A172 (cell line): Measurements from ENCODE around the gene SEM1. TPM values are rescaled to one million over a fixed set of nuclear protein-coding genes. Genes with fewer than 3 reads are reported as not detected.
"Not testable (repeated sequence)": the region's sequence is repeated elsewhere in the genome, so short reads cannot be mapped to it uniquely, and the experiment has no call there.

ENCODE experiments used
- DNase-seq: peaks from one replicate; pipeline ENCODE4 v3.0.0-alpha.2; 2015; ENCODE audit warnings: low spot score
- total RNA-seq: library from RNA; depleted of rRNA; stranded (reverse); fragments of >200 nt; shearing (Covaris generic); gene quantifications from 2 replicates; pipeline ENCODE4 v1.2.3, GENCODE V29; 2014

The SEM1 gene
- total RNA-seq, 1 experiment from 2014 or later, result 50.0 TPM

DNA sequence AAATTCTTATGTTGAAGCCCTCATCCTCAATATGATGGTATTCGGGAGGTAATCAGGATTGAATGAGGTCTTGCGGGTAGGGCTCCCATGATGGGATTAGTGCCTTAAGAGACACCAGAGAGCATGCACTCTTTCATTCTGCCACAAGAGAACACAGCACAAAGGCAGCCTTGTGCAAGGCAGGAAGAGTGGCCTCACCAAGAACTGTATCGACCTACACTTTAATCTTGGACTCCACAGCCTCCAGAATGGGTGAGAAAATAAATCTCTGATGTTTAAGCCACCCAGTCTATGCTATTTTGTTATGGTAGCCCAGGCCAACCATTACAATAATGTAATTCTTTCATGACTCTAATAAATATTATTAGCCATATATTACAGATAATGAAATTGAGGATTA is 8.4 kb downstream of the SEM1 start:
- DNase-seq, result no peak

DNA sequence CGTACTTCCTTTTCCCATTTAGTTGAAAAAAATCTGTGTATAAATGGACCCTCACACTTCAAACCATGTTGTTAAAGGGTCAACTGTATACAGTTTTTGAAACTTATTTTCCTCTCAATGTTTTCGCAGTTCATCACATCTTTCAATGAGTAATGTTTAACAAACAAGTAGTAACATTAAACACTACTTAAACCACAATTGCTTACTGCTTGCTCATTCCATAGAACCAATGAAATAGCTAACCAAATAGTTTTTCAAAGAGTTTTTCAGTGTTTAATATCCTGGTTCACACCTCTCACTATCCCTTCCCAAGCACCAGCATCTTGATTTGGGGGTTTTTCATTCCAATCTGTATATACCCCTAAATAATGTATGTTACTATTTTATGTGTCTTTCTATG is 9.1 kb downstream of the SEM1 start:
- DNase-seq, result no peak

DNA sequence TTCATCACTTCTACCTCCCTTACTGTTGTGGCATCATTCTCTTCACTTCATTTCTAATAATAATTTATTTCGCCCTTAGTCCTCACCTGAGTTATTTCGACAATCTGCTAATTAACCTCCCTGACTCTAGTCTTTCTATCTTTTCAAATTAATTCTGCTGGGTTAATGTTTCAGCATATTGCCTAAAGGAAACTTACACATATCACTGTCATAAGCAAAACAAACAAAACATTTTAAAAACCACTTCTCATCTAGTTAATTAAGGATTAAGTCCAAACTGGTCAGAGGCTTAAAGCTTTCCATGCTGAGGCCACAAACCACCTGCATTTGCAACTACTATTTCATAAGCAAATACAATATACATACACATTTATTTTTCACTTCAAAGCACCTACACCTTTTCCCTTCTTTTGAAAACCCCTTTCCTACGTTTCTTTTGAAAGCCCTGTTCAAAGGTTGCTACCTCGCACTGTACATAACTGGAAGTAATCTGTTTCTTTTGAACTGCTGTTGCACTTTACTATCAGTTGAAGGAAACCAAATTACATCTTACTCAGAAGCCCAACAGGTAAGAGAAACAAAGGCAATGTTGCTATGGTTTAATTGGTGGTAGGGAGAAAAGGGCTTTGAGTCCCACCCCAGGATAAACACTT is 10.3 kb downstream of the SEM1 start:
- no peak for DNase-seq

DNA sequence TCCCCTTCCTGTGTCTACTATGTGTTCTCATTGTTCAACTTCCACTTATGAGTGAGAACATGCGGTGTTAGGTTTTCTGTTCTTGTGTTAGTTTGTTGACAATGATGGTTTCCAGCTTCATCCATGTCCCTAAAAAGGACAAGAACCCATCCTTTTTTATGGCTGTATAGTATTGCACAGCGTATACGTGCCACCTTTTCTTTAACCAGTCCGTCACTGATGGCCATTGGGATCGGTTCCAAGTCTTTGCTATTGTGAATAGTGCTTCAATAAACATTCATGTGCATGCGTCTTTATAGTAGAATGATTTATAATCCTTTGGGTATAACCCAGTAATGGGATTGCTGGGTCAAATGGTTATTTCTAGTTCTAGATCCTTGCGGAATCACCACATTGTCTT is 11.2 kb downstream of the SEM1 start:
- DNase-seq, result not testable (repeated sequence)

DNA sequence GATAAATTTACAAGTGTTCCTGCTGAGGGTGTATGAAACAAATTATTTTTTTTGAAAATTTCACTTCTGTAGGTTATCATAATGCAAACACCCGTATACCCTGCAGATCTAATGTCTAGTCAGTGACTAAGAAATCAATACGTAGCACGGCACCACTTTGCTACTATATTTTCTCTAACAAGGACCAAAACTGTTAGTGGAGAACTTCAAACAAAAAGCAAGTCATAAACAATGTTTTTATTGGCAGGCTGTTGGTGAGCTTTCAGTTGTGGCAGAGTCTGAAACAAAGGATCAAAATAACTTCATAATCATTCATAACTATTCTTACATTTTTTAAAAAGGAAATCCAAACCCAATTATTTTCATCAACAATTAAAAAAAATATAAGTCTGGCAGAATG is 11.8 kb downstream of the SEM1 start:
- no peak for DNase-seq

DNA sequence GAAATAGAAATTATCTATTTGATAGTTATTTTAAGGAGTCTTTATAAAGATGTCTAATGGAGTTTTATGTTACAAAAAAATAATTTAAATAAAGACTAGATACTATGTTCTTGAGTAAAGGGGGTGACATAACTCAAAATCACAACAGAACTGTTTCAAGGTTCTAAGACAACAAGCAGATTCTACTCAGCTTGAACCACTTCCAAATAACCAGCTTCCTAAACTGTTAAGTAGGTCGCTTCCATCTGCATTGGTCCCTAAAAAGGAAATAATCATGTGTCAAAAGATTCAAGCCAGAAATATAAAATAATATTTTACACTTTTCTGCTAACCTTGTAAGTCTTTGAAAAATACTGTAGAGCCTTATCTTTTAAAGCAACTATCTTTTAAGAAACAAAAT is 14.1 kb downstream of the SEM1 start:
- no peak for DNase-seq

DNA sequence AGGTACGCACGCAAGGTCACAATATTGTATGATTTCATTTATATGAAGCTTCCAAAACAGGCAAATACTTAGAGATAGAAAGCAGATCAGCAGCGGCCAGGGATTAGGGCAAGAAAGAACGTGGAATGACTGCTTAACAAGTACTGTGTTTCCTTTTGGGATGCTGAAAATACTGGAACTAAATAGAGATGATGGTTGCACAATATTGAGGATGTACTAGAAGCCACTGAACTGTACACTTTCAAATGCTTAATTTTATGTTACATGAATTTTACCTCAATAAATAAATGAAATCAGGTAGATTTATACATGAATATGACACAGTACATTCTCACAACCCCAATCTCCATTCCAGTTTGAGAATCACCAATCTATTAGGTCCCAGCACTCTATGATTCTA is 15.6 kb downstream of the SEM1 start:
- no peak for DNase-seq

DNA sequence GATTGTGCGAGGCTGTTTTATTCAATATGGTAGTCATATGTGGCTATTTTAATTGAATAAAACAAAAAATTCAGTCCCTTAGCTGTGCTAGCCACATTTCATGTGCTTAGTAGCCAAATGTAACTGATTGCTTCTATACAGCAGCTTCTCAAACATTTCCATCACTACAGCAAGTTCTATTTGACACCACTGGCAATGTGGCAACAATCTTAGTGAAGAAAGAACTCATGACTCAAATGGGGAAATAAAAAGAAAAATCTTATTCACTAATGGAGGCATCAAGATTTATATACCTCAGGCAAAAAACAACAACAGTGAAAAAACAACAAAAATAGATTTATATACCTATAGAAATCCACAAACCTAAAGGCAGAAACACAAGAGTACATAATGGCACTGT is 17.9 kb downstream of the SEM1 start:
- no peak for DNase-seq

DNA sequence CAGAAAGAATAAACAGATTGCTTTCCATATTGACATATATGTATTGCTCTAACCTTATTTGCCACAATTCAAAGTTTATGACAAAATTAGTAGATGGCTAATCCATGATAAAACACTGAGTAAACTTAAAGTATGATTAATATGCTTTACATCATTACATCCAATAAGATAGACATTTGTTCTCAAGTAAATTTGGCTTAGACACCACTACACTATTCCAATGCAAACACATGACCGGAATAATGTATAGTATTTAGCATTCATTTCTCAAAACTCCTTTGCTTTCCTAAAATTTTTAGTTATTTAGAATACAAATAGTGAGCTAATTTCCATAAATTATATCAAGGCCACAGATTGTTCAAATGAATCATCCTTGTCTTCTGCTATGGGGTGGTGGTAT is 20.2 kb downstream of the SEM1 start:
- DNase-seq, result no peak

DNA sequence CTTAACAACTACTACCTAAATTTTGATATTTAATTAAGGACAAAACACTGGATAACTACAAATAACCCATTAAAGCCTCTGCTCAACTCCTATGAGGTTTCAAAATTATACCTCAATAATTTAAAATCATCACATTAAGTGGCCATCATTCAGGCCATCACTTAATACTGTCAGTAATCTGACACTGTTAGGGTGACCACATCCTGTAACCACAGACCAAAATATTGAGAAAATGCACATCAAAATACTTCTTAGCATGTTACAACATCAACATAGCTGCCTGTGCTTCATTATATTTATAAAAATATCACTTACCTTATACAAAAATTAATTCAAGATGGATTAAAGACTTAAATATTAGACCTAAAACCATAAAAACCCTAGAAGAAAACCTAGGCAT is 23.3 kb downstream of the SEM1 start:
- no peak for DNase-seq

DNA sequence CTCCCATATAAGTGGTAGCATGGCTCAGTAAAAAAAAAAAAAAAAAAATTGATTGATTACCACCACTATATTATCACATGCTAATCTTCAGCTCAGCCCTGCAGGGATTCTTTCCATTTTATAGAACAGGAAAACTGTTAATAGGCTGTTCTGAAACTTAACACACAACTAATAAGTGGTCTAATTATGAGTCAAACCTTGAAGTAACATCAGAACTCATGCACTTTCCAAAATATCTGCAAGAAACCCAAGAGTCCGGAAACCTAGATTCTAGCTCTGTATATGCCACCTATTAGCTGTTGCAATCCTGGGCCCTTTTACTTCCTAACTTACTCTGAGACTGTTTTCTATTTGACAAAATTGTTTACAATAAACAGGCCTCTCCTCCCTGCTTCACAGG is 23.9 kb downstream of the SEM1 start:
- DNase-seq, result no peak

DNA sequence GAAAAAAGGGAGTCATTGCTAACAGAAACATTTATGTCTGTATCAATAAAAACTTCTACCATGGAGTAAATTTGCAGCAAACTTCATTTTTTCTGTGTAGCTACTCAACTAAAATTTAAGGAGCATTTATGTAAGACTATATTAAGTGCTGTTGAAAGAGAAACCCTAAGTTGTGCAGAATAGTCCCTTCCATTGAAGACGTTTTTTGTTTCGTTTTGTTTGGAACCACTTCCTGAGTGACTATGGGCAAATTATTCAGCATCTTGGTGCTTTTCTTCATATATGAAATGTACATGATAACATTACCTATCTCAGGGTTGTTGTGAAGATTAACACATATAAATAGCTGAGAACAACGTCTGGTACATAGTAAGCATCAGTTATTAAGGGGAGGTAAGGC is 24.3 kb downstream of the SEM1 start:
- no peak for DNase-seq

DNA sequence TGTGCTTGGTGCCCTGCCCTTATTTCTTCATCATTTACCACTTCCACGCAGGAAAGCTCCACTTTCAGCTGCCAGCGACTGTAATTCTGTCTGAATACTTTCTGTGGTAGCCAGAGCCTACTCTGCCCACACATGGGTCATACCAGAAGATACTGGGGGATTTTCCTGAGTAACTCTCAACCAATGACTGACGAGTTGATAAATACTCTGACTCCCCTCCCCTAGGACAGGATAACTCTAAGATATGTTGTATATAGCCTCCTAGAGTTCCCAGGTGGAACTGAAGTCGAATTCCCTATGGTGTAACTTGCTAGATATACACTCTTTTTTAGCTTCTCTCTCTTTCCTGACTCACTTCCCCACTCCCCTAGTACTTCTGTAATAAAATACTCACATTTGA is 29.8 kb downstream of the SEM1 start:
- no peak for DNase-seq

DNA sequence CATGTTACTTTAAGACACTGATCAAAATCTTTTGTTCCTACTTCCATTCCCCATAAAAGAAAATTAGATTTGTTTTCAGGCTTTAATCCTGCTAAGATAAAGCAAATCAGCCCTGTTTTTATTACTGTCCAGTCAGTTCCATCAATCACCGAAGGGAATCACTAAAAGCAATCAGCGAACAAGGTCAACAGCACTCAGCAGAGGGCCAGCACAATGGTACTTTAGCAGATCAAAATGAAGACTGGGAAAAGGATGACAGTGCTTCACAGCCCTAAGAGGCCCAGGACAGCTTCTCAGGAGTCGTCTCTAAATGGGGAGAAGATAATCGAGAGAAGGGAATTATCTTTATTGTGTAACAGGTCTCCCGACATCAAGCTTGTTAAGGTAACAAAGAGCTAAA is 32.7 kb downstream of the SEM1 start:
- DNase-seq, result no peak

DNA sequence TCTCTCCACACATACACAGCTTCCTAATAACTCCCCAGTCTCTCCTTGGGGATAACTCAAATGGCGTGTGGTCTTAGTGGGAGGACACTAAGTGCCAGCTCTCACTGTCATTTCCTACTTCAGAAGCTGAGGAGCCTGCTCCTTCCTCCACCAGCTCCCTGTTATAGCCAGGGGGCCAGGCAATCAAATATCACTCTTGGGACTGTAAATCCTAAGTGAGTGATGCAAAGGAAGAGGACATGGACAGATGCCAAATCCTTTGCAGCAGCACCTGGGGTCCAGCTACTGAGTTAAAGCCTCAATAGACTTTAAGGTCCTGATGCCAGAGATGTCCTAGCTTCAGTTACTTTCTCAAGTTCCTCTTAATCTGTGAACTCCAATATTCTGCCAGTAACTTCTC is 34.1 kb downstream of the SEM1 start:
- no peak for DNase-seq

DNA sequence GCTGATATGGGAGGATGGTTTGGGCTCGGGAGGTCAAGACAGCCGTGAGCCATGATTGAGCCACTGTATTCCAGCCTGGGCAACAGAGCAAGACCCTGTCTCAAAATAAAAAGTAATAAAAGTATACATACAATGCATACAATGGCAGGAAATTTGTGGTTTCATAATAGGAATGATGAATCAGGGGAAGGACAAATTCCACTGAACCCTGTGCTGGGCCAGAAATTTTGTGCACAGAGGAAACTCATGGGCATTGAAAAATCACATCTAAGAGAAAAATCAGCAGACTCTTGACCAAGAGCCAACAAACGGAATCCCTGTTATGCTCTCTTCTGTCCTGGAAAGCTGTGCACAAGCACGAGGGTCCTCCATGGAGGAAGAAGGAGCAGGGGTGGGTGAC is 35.1 kb downstream of the SEM1 start:
- no peak for DNase-seq

DNA sequence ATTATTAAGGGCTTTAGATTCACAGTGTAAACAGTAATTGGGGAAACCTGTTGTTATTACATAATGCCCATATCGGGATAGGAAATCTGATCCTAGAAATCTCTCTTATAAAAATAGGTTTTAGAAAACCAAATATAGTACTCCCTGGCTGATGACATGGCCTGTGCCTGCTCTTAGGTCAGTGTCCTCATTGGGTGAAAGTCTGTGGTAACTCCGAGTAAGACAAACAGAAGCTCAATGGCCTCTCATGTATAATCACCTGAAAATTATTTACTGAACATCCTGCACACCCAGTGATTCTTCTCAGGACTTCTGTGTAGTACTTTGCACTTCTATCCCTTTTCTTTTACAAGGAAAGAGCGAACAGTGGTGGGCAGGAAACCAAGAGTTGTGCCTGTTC is 37.8 kb downstream of the SEM1 start:
- no peak for DNase-seq

DNA sequence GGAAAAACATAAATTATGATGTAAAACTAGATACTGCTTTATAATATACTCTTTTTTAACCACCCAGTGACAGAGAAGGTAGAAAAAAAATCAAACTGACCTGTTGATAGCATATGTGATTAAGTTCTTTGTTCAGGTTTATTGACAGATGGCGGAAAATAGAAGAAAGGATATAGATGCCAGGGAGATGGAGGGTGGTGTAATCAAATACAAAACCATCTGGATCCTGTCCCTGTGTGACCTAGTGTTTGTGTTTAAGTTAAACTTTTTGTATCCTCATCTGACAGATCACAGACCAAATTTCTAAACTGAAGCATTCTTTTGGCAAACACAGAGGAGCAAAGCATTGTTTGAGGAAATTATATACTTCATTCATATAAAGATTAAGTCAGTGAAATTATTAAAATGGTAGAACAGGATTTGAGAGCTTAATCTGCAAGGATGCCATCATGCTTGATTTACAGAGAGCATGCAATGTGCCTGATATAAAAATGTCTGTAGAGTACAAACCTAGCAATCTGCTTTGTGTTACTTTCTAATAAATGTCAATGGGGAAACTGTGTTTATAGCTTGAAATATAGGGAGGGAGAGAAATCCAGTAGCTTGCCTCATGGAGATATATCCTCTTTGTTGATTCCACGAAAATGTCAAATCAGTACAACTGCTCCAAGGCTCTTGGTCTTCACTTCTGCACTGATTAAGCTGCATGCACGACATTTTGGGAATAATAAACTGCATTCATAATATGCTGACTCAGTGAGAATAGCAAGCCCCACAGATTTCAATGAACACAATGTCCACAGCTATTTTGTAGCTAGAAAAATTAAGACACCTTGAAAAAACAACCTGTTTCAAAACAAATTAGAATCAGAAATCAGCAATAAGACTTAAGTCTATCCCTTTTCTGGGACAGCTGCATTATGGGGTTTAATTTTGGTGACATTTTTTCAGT is 39.0 kb downstream of the SEM1 start:
- no peak for DNase-seq

DNA sequence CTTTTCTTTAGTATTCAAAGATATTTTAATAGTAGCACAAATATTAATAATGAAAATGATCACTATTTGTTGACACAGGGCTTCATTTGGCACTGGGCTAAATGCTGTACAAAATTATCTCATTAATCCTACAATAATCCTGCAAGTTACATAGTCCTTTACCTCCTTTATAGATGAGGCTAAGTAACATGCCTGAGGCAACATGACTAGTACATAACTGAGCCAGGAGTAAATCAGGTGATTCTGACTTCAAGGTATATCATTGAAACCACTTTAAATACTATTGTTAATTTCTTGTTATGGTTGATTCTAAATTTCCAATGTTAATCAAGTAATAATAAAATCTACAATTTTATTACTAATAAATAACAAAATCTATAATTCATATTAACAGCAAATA is 39.8 kb downstream of the SEM1 start:
- DNase-seq, result no peak

DNA sequence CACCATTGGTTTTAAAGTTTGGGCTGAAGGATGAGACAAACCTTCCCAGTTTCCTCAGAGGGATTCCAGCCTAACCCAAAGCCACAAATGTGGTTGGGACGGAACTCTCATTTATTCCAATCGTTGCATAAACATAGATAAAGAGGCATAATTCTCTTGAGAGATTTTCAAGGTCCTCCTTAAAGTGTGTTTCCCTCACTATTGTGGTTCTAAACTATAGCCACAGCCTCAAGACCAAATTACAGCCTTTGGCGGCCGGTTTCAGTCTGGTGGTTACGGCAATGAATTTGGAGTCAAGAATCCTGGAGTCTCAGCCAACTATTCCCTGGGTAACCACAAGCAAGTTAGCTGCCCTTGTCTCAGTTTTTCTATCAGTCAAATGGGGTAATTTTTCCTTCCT is 42.6 kb downstream of the SEM1 start:
- no peak for DNase-seq

DNA sequence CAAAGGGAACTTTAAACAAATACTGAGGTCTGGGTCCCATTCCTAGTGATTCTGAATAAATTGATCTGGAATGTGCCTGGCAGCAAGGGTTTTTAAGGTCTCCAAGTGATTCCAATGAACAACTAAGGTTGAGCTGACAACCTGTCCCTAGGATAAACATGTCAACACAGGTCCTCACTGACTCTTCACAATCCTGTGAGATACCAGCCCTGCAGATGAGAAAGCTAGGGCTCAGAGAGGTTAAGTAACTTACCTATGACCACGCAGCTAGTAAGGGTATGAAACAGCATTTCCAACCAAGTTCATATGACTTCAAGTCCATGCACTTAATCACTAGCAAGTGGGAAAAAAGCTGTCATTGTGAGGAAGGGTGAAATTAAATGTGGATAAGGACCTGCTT is 44.0 kb downstream of the SEM1 start:
- no peak for DNase-seq

DNA sequence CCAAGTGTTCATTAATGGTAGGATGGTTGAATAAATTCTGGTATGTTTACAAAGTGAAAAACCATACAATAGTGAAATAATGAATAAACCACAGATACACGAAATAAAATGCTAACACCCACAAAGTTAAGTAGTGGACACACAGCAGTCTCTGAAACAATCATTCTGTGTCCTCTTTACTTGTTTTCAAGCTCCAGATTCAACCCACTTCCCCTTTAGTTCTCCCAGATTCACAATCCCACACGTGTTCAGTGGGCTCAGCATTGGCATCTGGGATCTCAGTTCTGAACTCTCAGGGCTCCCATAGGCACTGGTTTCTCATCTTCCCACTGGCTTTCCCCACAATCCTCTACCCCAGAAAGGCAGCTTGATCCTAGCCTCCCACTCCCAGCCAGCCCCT is 44.9 kb downstream of the SEM1 start:
- no peak for DNase-seq

DNA sequence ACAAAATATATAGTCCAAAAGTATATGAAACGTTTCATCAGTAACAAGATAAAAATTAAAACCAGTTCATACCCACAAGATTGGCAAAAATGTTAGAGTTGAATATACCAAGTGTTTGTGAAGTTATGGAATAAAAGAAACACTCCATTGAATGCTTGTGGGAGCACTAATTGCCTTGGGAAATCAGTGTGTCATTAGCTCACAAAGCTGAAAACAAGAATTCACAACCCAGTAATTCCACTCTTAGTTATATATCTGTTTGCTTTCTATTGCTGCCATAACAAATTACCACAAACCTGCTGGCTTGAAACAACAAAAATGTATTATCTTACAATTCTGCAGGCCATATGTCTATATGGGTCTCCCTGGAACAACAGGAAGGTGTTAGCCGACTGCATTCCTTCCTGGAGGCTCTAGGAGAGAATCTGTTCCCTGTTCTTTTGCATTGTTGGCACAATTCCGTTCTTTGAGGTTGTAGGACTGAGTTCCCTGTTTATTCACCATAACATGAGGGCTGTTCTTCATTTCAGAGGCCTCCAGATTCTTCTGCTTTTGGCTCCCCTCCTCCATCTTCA is 45.7 kb downstream of the SEM1 start:
- DNase-seq, result no peak
